Umbilical cord (tissue), 2 donors: ENCODE data around the gene MAPRE2. TPM values are rescaled to one million over a fixed set of nuclear protein-coding genes. Genes with fewer than 3 reads are reported as not detected.

Experiments
- DNase-seq: peaks from one replicate; pipeline ENCODE4 v3.0.0-alpha.2; 2015; ENCODE audit warnings: low spot score
- total RNA-seq: library from RNA; depleted of rRNA; stranded (reverse); fragments of >200 nt; gene quantifications from one replicate; pipeline ENCODE4 v1.2.3, GENCODE V29; 2014; ENCODE audit warnings: low replicate concordance; ENCODE audit not compliant: insufficient read depth

The MAPRE2 gene
- total RNA-seq, 1 donor from 2014 or later, result 52.2 TPM

DNA sequence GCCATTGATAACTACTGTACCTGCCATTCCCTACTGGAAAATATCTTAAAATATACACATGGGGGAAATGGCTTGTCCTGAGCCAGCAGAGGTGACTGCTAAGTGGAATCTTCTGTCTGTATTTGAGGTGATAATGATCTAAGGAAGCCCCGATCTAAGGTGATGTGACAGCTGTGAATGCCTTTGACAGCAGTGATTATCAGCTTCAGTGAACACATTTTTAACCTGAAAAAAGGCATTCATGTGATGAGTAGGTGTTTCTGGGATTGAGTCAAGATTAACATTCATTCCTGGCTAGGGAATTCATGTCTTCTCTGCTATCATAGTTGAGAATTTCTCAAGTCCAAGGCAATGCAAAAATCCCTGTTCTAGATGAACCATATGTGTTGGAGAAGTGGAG lies 9.1 kb upstream of the MAPRE2 start:
- DNase-seq, result no peak

GRCh38 chr18:35038029-35038428 lies 3.2 kb upstream of the MAPRE2 start:
- DNase-seq, result no peak

DNA sequence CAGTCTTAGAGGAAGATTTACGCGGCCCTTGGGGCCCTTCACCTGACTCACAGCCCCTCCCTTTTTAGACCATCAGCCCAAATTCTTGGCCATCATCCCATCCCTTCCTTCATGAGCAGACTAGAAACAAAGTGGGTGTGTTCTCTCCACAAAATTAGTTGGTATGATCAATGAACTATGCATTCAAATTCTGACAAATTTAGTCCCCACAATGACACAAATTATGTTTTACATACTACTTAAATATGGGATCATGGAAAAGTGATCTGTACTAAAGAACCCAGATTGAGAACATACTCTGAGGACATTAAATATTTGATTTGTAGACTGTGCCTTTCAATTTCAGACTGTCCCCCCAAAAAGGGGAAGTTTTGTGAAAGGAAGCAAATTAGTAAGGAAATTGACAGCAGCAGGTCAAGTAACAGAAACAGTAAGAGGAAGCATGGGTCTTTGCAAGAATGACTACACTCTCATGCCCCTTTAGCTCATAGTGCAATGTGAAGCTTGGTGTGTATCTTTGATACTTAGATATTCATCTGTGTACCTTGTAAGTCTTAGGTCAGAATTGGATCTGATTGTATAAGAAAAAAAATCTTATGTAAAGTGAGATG lies 2.2 kb upstream of the MAPRE2 start:
- no peak for DNase-seq

GRCh38 chr18:35040638-35040987 lies 600 bp upstream of the MAPRE2 start:
- DNase-seq, result no peak

DNA sequence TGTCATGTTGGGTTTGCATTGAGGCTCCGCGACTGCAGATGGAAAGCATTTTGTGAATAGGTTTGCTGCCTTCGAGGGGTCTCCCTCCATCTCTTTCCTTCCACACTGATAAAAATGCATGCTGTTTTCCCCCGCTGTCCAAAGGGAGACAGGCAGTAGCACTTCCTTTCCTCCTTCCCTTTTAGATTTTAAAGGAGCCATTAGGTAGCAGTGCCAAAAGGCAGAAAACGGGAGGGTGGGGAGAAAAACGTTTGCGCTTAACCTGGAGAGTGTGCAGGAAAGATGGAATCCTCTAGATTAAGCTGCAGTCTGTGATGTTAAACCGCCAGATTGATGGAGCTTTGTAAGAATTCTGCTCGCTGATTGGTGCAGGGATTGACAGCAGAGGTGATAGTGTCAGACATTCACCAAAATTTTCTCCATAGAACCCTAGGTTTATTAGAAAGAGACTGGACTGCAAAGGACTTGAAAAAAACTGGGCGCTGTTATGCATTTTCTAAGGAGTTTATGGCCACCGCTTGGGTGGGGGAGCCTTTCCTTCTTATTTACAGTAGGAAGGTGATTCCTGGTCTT lies 688 bp downstream of the MAPRE2 start:
- DNase-seq, result no peak

DNA sequence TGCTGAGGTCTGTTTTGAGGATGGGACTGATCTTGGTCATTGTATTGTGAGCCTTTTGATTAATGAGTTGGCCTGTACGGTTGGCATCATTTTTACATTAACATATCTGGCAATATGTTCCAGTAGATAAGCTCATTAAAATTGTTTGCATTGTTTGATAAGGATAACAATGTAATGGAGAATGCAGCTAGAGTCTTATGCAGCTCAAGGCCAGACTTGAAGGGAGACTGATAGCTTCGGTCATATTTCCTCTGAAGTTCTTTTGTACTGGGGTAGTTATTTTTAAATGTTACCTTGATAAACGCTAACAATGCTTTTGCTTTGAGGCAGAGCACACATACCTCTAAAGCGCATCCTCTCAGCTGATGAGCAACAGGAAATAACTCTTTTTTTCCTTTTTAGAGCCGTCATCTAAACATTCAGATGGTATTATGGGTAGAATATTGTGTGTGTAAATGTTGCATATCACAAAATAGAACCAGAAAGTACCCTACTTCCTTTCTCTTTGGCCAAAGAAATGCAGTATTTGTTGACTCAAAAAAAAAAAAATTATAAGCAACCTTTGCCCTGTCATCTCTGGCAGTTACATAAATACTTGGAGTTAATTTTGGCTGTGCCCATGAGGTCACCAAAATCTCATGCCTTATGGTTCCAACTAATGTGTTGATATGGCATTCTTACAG lies 1.3 kb downstream of the MAPRE2 start:
- DNase-seq, result no peak

DNA sequence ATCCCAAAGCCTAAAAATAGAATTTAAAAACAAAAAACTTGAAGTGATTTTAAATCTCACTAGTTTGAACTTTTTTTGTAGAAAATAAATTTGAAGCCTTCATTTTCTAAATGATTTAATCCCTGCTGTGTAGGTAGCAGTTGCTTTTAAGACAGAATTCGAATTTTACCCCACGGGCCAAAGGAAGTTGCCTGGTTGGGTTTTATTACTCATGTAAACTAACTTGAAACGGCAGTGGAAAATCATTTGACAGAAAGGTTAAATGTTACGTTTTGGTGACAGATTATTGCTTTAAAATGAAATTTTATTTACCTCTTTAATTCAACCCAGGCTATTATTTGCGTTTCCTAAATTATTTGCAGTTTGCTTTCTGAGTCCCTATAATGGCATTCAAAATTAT lies 2.0 kb downstream of the MAPRE2 start:
- DNase-seq, result no peak

DNA sequence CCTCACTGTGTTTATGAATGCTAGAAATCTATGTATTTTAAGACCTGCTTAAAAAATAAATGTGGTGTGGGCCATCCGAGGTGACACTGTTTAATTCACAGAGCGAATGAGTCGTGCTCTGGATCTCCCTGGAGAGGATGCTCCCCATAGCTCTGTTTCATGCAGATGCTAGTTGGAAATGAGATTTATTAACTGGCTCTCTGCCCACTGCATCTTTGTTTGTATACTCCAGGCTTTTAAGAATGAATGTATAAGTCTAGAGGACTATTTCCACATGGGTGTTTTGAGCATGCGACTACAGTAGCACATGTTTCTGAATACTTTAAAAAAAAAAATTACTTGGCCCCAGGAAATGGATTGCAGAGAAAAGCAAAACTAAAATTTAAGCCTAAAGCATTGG lies 3.9 kb downstream of the MAPRE2 start:
- DNase-seq, result peak; percentile 62

DNA sequence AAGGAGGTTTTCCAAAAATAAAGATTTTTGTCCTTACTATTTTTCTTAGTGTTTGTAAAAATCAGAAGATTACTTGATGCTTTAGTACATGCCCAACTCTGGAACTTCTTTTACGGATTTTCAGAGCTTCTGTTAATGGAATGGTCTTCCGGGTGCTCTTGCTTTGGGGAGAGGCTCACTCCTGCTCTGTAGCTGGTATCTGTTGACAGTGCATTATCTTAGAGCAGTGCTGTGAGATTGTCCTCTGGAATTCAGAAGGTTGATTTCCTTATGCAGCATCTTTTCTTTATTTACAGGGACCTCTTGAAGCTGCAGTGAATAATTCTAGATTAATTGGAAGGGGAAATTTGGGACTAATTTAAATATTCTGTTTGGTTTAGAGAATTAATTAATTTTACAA lies 4.6 kb downstream of the MAPRE2 start:
- DNase-seq, result peak; percentile 68

GRCh38 chr18:35047697-35048292 lies 6.6 kb downstream of the MAPRE2 start:
- no peak for DNase-seq

DNA sequence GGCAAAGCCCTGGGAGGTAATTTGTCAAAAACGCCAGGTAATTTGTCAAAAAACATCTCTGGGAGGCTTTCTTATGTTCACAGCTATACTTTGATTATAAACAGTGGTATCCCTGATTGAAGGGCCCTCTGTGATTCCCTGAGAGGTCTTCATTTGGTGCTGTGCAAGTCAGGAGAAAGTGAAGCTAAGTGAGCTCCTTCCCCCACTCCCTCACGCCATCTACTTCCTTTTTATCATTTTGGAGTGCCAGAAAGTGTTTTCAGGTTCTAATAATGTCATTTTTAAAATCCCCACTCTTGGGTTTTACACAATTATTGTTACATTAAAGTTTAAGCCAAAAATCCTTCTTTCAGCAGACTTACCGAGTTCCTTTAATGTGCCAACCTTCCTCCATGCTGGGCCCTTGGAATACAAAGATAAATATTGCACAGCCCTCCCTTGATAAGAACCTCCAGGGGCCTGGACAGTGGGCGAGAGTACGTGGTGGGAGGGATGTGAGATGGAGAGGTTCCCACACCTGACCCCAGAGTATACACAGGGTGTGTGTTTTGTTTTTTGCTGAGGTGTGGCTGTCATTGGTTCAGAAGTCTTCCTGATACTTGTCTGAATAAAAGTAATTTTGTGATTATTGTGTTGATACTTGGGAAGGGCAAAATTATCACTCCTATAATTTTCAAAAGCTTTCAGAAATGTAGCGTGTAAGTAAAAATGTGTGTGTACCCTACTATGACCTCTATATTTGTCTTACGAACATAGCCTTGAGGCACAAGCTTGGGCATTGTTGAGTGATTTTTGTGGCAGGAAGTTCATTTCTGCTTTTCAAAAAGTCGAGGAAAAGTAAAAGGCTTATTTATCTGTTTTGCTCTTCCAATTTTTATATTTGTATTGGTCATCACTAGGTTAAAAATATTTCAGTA lies 8.2 kb downstream of the MAPRE2 start:
- DNase-seq, result no peak

- DNase-seq, result no peak
Measured at GRCh38 chr18:35050028-35050546, 8.9 kb downstream of the MAPRE2 start.

GRCh38 chr18:35050705-35051195 lies 9.5 kb downstream of the MAPRE2 start:
- no peak for DNase-seq

DNA sequence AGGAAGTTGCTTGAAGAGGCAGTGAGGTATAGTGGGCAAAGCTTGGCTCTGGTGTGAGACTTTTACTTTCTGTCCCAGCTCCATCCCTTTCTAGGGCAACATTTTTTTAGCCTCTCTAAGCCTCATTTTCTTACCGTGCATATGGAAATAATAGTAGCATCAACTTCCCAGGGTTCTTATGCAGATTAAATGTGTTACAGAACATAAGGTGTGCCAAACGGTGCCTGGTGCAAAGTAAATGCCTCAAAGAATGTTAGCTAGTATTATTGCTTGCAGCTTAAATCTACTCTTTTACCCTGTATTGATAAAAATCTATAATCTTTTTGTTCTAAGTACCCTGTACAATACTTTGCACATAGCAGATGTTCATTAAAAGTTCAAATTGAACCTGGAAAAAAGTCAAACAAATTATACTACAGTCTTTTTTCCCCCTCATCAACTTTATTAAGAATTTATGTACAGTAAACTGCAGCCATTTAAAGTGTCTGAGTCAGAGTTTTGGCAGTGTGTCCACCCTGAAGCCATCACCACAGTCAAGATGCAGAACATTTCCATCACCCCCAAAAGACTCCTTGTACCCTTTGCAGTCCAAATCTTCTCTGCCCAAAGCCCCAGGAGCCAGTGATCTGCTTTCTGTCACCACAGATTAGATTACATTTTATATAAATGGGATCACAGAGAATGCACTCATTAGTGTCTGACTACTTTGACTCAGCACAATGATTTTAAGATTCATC lies 10.6 kb downstream of the MAPRE2 start:
- DNase-seq, result no peak

DNA sequence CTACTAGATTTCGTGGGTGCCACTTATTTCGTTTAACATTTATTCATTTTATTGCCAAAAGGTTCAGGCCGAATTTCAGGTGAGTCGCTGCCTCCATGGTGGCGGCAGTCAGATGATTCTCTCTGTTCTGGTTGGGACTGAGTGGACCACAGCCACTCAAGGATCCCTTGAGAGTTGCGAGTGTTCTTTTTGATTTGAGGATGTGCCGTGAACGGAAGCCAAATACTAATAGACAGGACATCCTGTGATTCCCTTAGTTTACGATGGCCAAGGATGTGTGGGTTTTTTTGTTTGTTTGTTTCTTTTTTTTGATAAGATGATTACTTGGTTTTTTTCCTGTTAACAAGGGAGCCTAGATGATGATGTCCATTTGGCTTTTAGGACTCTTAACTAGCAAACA lies 13.2 kb downstream of the MAPRE2 start:
- DNase-seq, result no peak

DNA sequence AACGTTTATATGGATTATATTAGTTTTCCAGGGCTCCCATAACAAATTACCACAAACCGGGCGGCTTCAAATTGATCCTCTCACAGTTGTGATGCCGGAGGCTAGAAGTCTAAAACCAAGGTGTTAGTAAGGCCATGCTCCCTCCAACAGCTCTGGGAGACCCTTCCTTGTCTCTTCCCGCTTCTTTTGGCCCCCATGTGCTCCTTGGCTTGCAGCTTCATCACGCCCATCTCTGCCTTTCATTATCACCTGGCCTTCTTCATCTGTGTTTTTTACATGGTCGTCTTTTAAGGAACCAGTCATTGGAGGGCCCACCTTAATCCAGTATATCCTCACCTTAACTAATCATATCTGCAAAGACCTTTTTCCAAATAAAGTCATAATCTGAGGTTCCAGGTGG lies 13.9 kb downstream of the MAPRE2 start:
- no peak for DNase-seq

DNA sequence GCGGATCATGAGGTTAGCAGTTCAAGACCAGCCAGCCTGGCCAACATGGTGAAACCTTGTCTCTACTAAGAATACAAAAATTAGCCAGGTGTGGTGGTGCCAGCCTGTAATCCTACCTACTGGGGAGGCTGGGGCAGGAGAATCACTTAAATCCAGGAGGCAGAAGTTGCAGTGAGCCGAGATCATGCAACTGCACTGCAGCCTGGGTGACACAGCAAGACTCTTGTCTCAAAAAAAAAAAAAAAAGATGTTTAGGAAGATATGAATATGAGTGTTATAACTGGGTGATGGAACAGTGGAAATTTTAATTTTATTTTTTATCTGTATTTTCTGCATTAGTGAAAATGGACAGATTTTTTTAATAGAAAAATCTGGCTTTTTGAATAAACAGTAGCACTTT lies 14.5 kb downstream of the MAPRE2 start:
- no peak for DNase-seq

GRCh38 chr18:35059280-35059927 lies 18.2 kb downstream of the MAPRE2 start:
- DNase-seq, result no peak

- DNase-seq, result no peak
Measured at GRCh38 chr18:35060122-35060815, 19.1 kb downstream of the MAPRE2 start.

DNA sequence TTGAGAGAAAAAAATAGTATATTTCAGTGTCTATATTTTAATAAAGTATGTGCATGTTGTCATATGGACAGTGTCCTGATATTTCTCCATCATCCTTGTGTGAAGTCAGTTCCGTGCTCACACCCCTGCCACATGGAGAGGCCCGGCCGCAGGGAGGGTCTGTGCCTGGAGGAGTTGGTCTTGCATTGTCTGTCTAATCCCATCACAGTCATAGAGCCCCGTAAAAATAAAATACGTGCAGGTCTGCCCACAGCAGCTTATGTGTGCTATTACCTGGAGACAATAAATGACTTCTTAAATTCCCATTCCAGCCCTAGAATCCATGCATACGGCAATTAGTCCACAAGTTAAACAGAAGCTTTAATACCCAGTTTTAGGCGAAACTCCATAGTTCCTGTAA lies 20.1 kb downstream of the MAPRE2 start:
- DNase-seq, result no peak
